HEK293 (cell line): Measurements from ENCODE around the gene LRP1B.

Source experiments
- MEIS1 ChIP-seq: sonication (generic); formaldehyde crosslinking; IDR thresholded peaks from 2 replicates; pipeline ENCODE4 v1.8.1; 2022; ENCODE audit warnings: missing genetic modification reagents, mild to moderate bottlenecking, borderline replicate concordance
- RBAK ChIP-seq: fragments of 450-650 bp; formaldehyde crosslinking; IDR thresholded peaks from 2 replicates; pipeline ENCODE4 v1.5.1; 2016; ENCODE audit warnings: missing biosample characterization, missing genetic modification characterization
- SCRT2 ChIP-seq: fragments of 450-650 bp; formaldehyde crosslinking; IDR thresholded peaks from 2 replicates; pipeline ENCODE4 v1.5.1; 2016; ENCODE audit warnings: missing biosample characterization, missing genetic modification characterization
- ZBTB1 ChIP-seq: fragments of 450-650 bp; formaldehyde crosslinking; IDR thresholded peaks from 2 replicates; pipeline ENCODE4 v1.5.1; 2016; ENCODE audit warnings: missing biosample characterization, missing genetic modification characterization
- ZNF174 ChIP-seq: fragments of 450-650 bp; formaldehyde crosslinking; IDR thresholded peaks from 2 replicates; pipeline ENCODE4 v1.5.0; 2017; ENCODE audit warnings: missing biosample characterization, mild to moderate bottlenecking, missing genetic modification characterization
- ZNF768 ChIP-seq: fragments of 450-650 bp; formaldehyde crosslinking; IDR thresholded peaks from 2 replicates; pipeline ENCODE4 v1.5.1; 2018; ENCODE audit warnings: missing biosample characterization, mild to moderate bottlenecking, missing genetic modification characterization
- TF ChIP-seq, protein P1 (sequence below): IDR thresholded peaks from 2 replicates; pipeline ENCODE4 v1.6.1; 2011; ENCODE audit warnings: mild to moderate bottlenecking, low read depth, low read length, borderline replicate concordance
- TF ChIP-seq, protein P2 (sequence below): fragments of 450-650 bp; formaldehyde crosslinking; IDR thresholded peaks from 2 replicates; pipeline ENCODE4 v1.5.1; 2016; ENCODE audit warnings: missing biosample characterization, missing genetic modification characterization

DNA sequence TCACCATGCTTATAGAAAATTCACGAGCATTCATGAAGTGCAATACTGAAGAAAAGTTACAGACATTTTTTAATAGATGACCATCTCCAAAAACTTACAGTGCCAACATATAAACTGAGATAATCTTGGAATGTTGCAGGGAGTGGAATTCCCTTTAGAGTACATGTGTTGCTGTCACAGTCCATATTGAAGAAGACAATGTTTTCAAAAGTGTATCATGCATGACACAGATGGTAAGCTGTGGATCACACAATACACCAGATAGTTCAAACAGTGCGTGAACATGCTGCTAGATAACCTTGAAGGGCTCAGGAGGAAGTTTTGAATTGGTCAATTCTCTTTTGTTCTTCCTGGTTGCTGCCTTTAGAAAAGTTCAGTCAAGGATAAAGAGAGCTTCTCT, 1706.3 kb downstream of the LRP1B start:
- TF ChIP-seq SCRT2 (tag by site-specific recombination) (no peak), ZNF174 (tag by site-specific recombination) (no peak), MEIS1 (CRISPR knock-in tag) (no peak), ZBTB1 (no peak), RBAK (no peak), ZNF768 (tag by site-specific recombination) (no peak)
- TF ChIP-seq, protein P1, sequence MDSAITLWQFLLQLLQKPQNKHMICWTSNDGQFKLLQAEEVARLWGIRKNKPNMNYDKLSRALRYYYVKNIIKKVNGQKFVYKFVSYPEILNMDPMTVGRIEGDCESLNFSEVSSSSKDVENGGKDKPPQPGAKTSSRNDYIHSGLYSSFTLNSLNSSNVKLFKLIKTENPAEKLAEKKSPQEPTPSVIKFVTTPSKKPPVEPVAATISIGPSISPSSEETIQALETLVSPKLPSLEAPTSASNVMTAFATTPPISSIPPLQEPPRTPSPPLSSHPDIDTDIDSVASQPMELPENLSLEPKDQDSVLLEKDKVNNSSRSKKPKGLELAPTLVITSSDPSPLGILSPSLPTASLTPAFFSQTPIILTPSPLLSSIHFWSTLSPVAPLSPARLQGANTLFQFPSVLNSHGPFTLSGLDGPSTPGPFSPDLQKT: no peak
- TF ChIP-seq, protein P2, sequence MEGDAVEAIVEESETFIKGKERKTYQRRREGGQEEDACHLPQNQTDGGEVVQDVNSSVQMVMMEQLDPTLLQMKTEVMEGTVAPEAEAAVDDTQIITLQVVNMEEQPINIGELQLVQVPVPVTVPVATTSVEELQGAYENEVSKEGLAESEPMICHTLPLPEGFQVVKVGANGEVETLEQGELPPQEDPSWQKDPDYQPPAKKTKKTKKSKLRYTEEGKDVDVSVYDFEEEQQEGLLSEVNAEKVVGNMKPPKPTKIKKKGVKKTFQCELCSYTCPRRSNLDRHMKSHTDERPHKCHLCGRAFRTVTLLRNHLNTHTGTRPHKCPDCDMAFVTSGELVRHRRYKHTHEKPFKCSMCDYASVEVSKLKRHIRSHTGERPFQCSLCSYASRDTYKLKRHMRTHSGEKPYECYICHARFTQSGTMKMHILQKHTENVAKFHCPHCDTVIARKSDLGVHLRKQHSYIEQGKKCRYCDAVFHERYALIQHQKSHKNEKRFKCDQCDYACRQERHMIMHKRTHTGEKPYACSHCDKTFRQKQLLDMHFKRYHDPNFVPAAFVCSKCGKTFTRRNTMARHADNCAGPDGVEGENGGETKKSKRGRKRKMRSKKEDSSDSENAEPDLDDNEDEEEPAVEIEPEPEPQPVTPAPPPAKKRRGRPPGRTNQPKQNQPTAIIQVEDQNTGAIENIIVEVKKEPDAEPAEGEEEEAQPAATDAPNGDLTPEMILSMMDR (tag by site-specific recombination): no peak
